ENCODE measurements around the gene KIAA1191. TPM values are rescaled to one million over a fixed set of nuclear protein-coding genes. Genes with fewer than 3 reads are reported as not detected.

Gene KIAA1191
- total RNA-seq, 1 donor from 2014 or later = 163 TPM

DNA sequence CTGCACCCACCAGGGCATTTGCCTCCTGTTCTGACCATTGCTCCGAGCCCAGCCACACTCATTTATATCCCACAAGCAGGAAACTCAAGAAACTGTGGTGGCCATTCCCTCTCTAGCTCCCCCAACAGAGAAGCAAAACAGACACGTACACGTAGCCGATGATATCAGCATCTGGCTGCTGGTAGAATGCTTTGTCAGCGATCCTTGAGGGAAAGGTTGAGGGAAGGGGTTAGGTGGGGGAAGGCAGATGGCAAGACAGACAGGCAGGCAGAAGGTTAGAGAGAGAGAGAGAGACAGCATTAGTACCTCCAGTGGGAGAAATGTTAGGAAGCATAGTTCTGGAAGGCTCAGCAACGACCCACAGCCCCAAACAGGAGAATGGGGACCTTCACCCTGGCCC lies 34.8 kb upstream of the KIAA1191 start:
- no peak overlapping the region for H2AFZ ChIP-seq (ENCODE audit: low read depth, low read length)
- no peak for DNase-seq (ENCODE audit: low read depth)
- no peaks in the 10 kb centered on the region for H4K20me1 ChIP-seq (ENCODE audit: insufficient read depth, low read length)
- no peak for TF ChIP-seq EZH2 (IDR thresholded peaks at IDR 0.05; ENCODE audit: insufficient read depth, low read length)
- TF ChIP-seq, protein P1, sequence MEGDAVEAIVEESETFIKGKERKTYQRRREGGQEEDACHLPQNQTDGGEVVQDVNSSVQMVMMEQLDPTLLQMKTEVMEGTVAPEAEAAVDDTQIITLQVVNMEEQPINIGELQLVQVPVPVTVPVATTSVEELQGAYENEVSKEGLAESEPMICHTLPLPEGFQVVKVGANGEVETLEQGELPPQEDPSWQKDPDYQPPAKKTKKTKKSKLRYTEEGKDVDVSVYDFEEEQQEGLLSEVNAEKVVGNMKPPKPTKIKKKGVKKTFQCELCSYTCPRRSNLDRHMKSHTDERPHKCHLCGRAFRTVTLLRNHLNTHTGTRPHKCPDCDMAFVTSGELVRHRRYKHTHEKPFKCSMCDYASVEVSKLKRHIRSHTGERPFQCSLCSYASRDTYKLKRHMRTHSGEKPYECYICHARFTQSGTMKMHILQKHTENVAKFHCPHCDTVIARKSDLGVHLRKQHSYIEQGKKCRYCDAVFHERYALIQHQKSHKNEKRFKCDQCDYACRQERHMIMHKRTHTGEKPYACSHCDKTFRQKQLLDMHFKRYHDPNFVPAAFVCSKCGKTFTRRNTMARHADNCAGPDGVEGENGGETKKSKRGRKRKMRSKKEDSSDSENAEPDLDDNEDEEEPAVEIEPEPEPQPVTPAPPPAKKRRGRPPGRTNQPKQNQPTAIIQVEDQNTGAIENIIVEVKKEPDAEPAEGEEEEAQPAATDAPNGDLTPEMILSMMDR (IDR thresholded peaks at IDR 0.05; ENCODE audit: insufficient read depth, low read depth, low read length) = no peak
- no peak overlapping the region for H3K27ac ChIP-seq (ENCODE audit: low read depth, low read length)
- H3K79me2 ChIP-seq (ENCODE audit: insufficient read depth, low read length) = no peaks in the 10 kb centered on the region
- H3K36me3 Mint-ChIP-seq (ENCODE audit: low read depth, unreplicated experiment) = peaks cover 9% of the 10 kb centered on the region
- H3K4me1 ChIP-seq (ENCODE audit: insufficient read depth, low read length) = no peaks in the 10 kb centered on the region
- no peak for FAIRE-seq
- H3K4me1 Mint-ChIP-seq (ENCODE audit: low read depth, unreplicated experiment) = peaks cover 9% of the 10 kb centered on the region
- H3K27me3 ChIP-seq (ENCODE audit: insufficient read depth, low read length) = no peaks in the 10 kb centered on the region
- H3K9me3 ChIP-seq (ENCODE audit: insufficient read depth, low read depth, low read length) = no peaks in the 10 kb centered on the region
- no peak overlapping the region for H3K4me2 ChIP-seq (ENCODE audit: low read length)
- peaks cover 4% of the 10 kb centered on the region for H3K36me3 ChIP-seq (ENCODE audit: insufficient read depth, low read length)
- H3K27ac Mint-ChIP-seq (ENCODE audit: unreplicated experiment) = peak overlapping the region; percentile 95
- no peaks in the 10 kb centered on the region for H3K27me3 Mint-ChIP-seq (ENCODE audit: low read depth, unreplicated experiment)
- H3K9ac ChIP-seq (ENCODE audit: low read length) = no peak overlapping the region
- H3K9me3 Mint-ChIP-seq (ENCODE audit: unreplicated experiment) = no peaks in the 10 kb centered on the region
- H3K4me3 Mint-ChIP-seq (ENCODE audit: unreplicated experiment) = peak overlapping the region; percentile 58
- no peak overlapping the region for H3K4me3 ChIP-seq (ENCODE audit: insufficient read depth, low read depth, low read length)

DNA sequence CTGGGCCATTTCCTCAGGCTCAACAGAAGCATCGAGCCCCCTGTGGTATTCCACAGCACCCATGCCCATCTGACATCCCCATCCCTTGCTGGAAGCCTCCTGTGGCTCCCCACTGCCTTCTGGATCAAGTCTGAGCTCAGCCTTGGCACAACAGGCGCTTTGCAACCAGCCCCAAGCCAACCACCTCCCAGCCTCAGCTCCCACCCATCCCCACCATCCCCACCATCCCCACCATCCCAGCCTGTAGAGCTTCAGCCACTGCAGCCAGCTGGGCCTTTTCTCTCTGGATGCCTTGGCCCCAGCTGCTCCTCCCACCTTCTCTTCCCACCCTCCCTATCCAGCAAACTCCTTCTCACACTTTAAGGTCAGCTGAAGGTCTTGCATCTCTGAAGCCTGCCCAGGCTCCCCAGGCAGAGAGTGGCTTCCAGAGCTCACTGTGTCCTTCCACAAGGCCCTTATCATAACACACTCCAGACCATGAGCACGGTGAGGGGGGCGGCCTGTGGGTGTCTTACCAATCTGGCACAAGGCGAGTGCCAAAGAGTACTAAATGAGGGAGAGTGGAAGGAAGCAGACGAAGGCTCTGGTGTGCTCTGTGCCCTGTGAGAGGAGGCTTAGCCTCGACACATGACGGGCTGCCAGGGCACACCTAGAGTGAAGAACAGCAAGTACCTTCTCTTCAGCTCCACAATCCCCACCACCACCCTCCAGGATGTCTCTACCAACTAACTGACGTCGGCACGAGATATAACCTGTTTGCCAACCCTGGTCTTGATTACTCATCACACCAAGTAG lies 33.5 kb upstream of the KIAA1191 start:
- peaks cover 9% of the 10 kb centered on the region for H3K4me1 Mint-ChIP-seq (ENCODE audit: low read depth, unreplicated experiment)
- no peak overlapping the region for H3K4me2 ChIP-seq (ENCODE audit: low read length)
- peaks cover 5% of the 10 kb centered on the region for H3K79me2 ChIP-seq (ENCODE audit: insufficient read depth, low read length)
- DNase-seq (ENCODE audit: low read depth) (no peak), FAIRE-seq (no peak)
- peak overlapping the region; percentile 60 for H3K4me3 Mint-ChIP-seq (ENCODE audit: unreplicated experiment)
- H3K36me3 ChIP-seq (ENCODE audit: insufficient read depth, low read length) = peaks cover 4% of the 10 kb centered on the region
- H3K27me3 ChIP-seq (ENCODE audit: insufficient read depth, low read length) = no peaks in the 10 kb centered on the region
- no peaks in the 10 kb centered on the region for H3K9me3 Mint-ChIP-seq (ENCODE audit: unreplicated experiment)
- TF ChIP-seq EZH2 (IDR thresholded peaks at IDR 0.05; ENCODE audit: insufficient read depth, low read length) = no peak
- TF ChIP-seq, protein P1 (IDR thresholded peaks at IDR 0.05; ENCODE audit: insufficient read depth, low read depth, low read length) = no peak
- H3K9ac ChIP-seq (ENCODE audit: low read length) = no peak overlapping the region
- no peaks in the 10 kb centered on the region for H3K27me3 Mint-ChIP-seq (ENCODE audit: low read depth, unreplicated experiment)
- H3K4me1 ChIP-seq (ENCODE audit: insufficient read depth, low read length) = no peaks in the 10 kb centered on the region
- no peak overlapping the region for H2AFZ ChIP-seq (ENCODE audit: low read depth, low read length)
- no peaks in the 10 kb centered on the region for H4K20me1 ChIP-seq (ENCODE audit: insufficient read depth, low read length)
- H3K27ac Mint-ChIP-seq (ENCODE audit: unreplicated experiment) = peak overlapping the region; percentile 69
- no peak overlapping the region for H3K27ac ChIP-seq (ENCODE audit: low read depth, low read length)
- H3K9me3 ChIP-seq (ENCODE audit: insufficient read depth, low read depth, low read length) = no peaks in the 10 kb centered on the region
- H3K36me3 Mint-ChIP-seq (ENCODE audit: low read depth, unreplicated experiment) = peaks cover 9% of the 10 kb centered on the region
- H3K4me3 ChIP-seq (ENCODE audit: insufficient read depth, low read depth, low read length) = no peak overlapping the region

DNA sequence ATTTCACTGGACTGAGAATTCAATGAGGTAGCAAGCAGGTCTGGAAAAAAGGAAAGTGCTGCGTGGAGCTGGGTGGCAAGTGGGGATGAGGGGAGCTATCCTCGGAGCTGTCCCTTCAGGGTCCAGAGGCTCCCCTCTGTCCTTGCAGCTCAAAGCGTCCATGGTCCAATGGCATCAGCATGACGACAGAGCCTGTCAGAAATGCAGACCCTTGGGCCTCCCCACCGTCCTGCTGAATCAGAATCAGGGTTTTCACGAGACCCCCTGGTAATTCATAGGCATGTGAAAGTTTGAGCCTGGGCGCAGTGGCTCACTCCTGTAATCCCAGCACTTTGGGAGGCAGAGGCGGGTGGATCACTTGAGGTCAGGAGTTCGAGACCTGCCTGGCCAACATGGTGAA lies 32.5 kb upstream of the KIAA1191 start:
- Mint-ChIP-seq H3K4me1 (ENCODE audit: low read depth, unreplicated experiment) (peaks cover 12% of the 10 kb centered on the region), H3K36me3 (ENCODE audit: low read depth, unreplicated experiment) (peaks cover 8% of the 10 kb centered on the region), H3K27ac (ENCODE audit: unreplicated experiment) (no peak overlapping the region), H3K27me3 (ENCODE audit: low read depth, unreplicated experiment) (no peaks in the 10 kb centered on the region), H3K9me3 (ENCODE audit: unreplicated experiment) (no peaks in the 10 kb centered on the region), H3K4me3 (ENCODE audit: unreplicated experiment) (no peak overlapping the region)
- Histone ChIP-seq H4K20me1 (ENCODE audit: insufficient read depth, low read length) (no peaks in the 10 kb centered on the region), H3K4me3 (ENCODE audit: insufficient read depth, low read depth, low read length) (no peak overlapping the region), H2AFZ (ENCODE audit: low read depth, low read length) (no peak overlapping the region), H3K9me3 (ENCODE audit: insufficient read depth, low read depth, low read length) (no peaks in the 10 kb centered on the region), H3K4me2 (ENCODE audit: low read length) (no peak overlapping the region), H3K27ac (ENCODE audit: low read depth, low read length) (no peak overlapping the region), H3K27me3 (ENCODE audit: insufficient read depth, low read length) (no peaks in the 10 kb centered on the region), H3K36me3 (ENCODE audit: insufficient read depth, low read length) (peaks cover 4% of the 10 kb centered on the region), H3K79me2 (ENCODE audit: insufficient read depth, low read length) (peaks cover 10% of the 10 kb centered on the region), H3K9ac (ENCODE audit: low read length) (no peak overlapping the region), H3K4me1 (ENCODE audit: insufficient read depth, low read length) (peaks cover 3% of the 10 kb centered on the region)
- FAIRE-seq = no peak
- DNase-seq (ENCODE audit: low read depth) = no peak
- TF ChIP-seq, protein P1 (IDR thresholded peaks at IDR 0.05; ENCODE audit: insufficient read depth, low read depth, low read length) = no peak
- no peak for TF ChIP-seq EZH2 (IDR thresholded peaks at IDR 0.05; ENCODE audit: insufficient read depth, low read length)
